GM19023 (cell line): ENCODE data around the gene ZNF497.
"Not testable (repeated sequence)": the region's sequence is repeated elsewhere in the genome, so short reads cannot be mapped to it uniquely, and the experiment has no call there.

ENCODE experiments used
- ATAC-seq: cut with Tn5 transposase; IDR thresholded peaks from one replicate; pipeline ENCODE4 v1.9.1; 2021; ENCODE audit warnings: mild to moderate bottlenecking, moderate library complexity; ENCODE audit not compliant: unreplicated experiment

Gene ZNF497

DNA sequence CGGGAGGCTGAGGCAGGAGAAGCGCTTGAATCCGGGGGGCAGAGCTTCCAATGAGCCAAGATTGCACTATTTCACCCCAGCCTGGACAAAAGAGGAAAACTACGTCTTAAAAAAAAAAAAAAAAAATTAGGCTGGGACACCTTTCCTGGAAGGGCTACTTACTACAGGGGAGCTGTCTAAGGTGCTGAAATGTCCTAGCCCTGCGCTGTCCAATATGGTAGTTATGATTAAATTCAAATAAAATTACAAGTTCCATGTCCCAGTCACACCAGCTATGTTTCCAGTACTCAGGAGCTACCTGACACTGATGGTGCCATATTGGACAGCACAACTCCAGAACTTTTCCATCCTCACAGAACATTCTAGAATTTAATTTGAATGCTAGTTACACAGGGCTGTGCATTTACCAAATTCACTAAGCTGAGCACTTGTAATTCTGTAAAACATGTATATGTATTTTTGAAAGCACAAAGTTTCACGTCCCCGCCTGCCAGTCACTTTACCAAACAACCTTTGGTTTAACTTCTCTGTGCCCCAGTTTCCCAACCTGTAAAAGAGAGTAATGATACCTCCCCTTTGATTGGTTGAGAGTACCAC is 45.0 kb downstream of the ZNF497 start:
- ATAC-seq: no peak

DNA sequence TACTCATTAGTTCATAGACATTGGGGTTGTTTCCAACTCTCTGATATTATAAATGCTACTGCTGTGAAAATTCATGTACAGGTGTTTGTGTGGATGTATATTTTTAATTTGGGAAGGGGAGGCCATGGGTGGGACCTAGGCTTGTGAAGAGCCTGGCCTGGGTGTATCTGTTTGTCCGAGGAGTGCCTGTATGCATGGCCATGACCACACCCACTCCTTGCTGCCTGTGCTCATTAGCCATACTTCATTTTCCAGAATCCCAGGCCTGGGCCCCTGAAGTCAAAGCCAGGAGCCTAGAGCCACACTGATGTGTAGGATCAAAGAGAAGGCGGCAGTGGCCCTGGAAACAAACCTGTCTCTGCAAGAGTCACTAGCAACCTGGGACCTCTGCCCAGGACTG is 47.0 kb downstream of the ZNF497 start:
- ATAC-seq: no peak

DNA sequence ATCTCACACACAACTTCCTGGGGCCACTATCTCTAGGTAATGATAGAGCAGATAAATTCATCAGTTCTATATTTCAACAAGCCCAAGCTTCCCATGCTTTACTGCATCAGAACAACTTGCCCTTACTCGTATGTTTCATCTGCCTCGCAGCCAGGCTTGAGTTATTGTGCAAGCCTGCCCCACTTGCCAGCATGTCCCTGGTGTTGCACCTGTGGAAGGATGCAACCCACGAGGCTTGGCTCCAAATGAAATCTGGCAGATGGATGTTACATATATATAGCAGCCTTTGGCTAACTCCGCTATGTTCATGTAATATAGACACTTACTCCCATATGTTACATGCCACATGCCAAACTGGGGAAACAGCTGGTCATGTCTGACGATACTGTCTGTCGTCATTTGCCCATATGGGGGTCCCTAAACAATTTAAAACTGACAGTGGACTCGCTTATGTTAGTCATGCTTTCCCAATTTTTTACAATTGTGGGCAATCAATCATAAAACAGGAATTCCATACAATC is 51.1 kb downstream of the ZNF497 start:
- no peak for ATAC-seq

DNA sequence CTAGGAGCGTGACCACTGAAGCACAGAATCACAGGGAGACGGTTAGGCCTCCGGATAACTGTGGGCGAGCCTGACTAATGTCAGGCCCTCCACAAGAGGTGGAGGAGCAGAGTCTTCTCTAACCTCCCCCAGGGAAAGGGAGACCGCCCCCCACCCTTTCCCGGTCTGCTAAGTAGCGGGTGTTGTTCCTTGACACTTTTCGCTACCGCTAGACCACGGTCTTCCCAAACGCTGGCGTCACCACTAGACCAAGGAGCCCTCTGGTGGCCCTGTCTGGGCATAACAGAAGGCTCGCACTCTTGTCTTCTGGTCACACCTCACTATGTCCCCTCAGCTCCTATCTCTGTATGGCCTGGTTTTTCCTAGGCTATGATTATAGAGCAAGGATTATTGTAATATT is 51.9 kb downstream of the ZNF497 start:
- not testable (repeated sequence) for ATAC-seq

DNA sequence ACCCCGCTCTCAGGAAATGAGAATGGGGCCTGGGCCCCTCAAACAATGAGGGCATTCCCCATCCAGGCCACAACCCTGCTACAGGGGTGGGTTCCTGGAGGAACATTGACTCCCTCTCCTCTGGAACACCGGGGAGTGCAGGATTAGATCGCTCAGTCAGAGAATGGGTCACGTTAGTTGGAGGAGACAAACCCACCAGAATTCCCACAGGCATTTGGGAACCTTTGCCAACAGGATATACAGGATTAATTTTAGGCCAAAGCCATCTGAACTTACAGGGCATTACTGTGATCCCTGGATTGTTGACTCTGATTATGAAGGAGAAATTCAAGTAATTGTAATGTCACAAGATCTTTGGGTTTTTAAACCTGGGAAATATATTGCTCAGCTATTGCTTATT is 54.8 kb downstream of the ZNF497 start:
- no peak for ATAC-seq

DNA sequence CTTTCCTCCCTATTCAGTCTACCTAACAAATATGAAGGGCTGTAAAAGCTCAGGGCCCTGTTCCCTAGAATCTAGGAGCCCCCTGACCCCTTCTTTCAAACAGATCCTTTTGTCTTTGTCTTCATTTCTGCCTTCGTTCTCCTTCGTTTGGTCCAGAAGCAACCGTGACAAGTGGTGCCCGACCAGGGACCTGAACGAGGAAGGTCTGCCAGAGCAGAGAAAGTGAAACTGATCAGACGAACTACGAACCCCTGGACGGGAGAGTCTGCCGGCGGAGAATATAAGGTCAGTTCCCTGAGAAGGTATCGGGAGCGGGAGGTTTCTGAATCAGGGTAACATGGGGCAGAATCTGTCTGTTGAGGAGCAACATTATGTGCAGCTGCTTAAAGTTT is 56.6 kb downstream of the ZNF497 start:
- ATAC-seq: no peak

DNA sequence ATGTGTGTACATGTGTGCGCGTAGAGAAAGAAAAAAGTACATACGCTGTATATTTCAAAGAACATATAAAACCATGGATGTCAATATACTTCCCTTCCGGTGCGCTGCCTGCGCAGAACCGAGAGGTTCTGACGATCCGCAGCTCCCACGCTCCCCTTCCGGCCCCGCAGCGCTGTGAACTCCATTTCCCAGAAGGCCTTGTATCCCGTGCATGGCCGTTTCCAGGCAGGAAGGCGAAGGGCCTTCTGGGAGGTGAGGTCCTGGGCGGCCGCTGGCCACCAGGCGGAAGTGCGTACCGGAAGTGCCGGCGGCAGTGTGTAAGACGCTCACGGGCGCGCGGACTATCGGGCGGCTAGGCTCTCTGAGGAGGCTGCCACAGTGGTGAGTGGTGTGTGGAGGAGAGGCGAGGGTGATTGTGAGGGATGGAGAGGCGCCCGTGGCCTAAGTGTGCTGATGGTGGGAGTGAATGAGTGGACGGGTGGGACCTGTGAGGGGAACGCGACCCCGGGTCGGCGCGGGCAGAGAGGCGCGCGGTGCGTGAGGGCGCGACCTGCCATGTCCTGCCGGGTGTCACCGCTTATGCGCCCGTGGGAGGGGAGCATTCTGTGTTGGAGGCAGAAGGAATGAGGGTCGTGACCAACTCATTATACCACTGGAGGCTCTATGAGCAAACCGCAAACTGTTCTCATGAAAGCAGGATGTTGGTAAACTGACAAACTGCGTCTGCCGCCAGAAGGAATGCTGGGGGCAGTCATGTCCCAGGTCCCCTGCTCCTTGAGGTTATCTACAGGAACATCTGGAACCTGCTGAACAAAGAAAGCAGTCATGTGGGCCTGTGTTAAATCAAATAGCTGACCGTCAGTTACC is 57.3 kb downstream of the ZNF497 start, which contains the start of gene ERVK3-1:
ERVK3-1 (plus strand) TSS at position 313 of the 867 bp plus-strand sequence. CDS start 6,792 bp downstream, outside the sequence.
- ATAC-seq: peak; percentile 96

DNA sequence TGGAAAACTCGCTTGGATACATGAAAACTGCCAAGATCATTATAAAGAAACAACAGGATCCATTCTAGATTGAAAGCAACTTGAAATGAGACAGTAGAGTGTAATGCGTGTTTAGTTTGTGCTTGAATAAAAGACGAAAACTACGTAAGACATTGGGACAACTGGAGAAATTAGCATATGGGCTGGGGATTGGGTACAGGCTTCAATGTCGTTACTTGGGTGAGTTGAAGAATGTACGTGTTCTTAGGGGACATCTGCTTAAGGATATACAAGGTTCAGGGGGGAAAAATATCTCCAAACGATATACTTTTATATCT is 57.8 kb downstream of the ZNF497 start:
- no peak for ATAC-seq
